Stimulated activated CD4-positive, alpha-beta T cell treated with anti-CD3 and anti-CD28 coated beads, Interleukin-1b, Interleukin-23, amount 100 ng/mL, for 1 hour (primary cell): ENCODE results near the gene GLRA3.
"Not testable (repeated sequence)": the region's sequence is repeated elsewhere in the genome, so short reads cannot be mapped to it uniquely, and the experiment has no call there.

Experiments
- DNase-seq, 2 donors: peaks; one replicate each; pipeline ENCODE4 v3.0.0-alpha.2; 2020; ENCODE audit warnings: low read depth in 2 of 2

The GLRA3 gene

GRCh38 chr4:174714393-174715211 lies 114.4 kb downstream of the GLRA3 start:
- no peak for DNase-seq

GRCh38 chr4:174713821-174714220 lies 115.2 kb downstream of the GLRA3 start:
- no peak for DNase-seq

GRCh38 chr4:174713181-174713580 lies 115.9 kb downstream of the GLRA3 start:
- DNase-seq: no peak

GRCh38 chr4:174709526-174709925 lies 119.5 kb downstream of the GLRA3 start:
- DNase-seq: no peak

- no peak for DNase-seq
These were observed 120.7 kb downstream of the GLRA3 start for GRCh38 chr4:174708381-174708780.

- DNase-seq: no peak
These were observed 121.1 kb downstream of the GLRA3 start for GRCh38 chr4:174707902-174708301.

GRCh38 chr4:174707051-174707676 lies 121.9 kb downstream of the GLRA3 start:
- DNase-seq: no peak

GRCh38 chr4:174702979-174703478 lies 126.0 kb downstream of the GLRA3 start:
- no peak for DNase-seq

GRCh38 chr4:174699654-174700053 lies 129.4 kb downstream of the GLRA3 start:
- DNase-seq: no peak

GRCh38 chr4:174697896-174698295 lies 131.2 kb downstream of the GLRA3 start:
- DNase-seq: no peak

GRCh38 chr4:174697202-174697601 lies 131.8 kb downstream of the GLRA3 start:
- DNase-seq: no peak

GRCh38 chr4:174696657-174697056 lies 132.4 kb downstream of the GLRA3 start:
- DNase-seq: no peak

GRCh38 chr4:174691876-174692275 lies 137.2 kb downstream of the GLRA3 start:
- not testable (repeated sequence) for DNase-seq

- no peak for DNase-seq
These were observed 138.4 kb downstream of the GLRA3 start for GRCh38 chr4:174690665-174691064.

GRCh38 chr4:174689618-174690017 lies 139.4 kb downstream of the GLRA3 start:
- DNase-seq: no peak

GRCh38 chr4:174686826-174687225 lies 142.2 kb downstream of the GLRA3 start:
- no peak for DNase-seq

- no peak for DNase-seq
These were observed 147.2 kb downstream of the GLRA3 start for GRCh38 chr4:174681723-174682300.

GRCh38 chr4:174674305-174674840 lies 154.7 kb downstream of the GLRA3 start:
- DNase-seq: no peak

GRCh38 chr4:174673865-174674264 lies 155.2 kb downstream of the GLRA3 start:
- no peak for DNase-seq

- DNase-seq: no peak
These were observed 156.8 kb downstream of the GLRA3 start for GRCh38 chr4:174672276-174672675.

GRCh38 chr4:174669270-174669669 lies 159.8 kb downstream of the GLRA3 start:
- no peak for DNase-seq

GRCh38 chr4:174665799-174666198 lies 163.2 kb downstream of the GLRA3 start:
- DNase-seq: no peak
